Non-pigmented ciliary epithelial cell (primary cell): ENCODE results near the gene NUDT8.
"Not testable (repeated sequence)": the region's sequence is repeated elsewhere in the genome, so short reads cannot be mapped to it uniquely, and the experiment has no call there.

Experiments
- DNase-seq: peaks from one replicate; pipeline ENCODE4 v3.0.0-alpha.2; 2010; ENCODE audit warnings: low read depth

NUDT8 gene

GRCh38 chr11:67660752-67661151, 31.0 kb upstream of the NUDT8 start:
- DNase-seq, result not testable (repeated sequence)

- not testable (repeated sequence) for DNase-seq
Measured at GRCh38 chr11:67659651-67660165, 30.0 kb upstream of the NUDT8 start.

GRCh38 chr11:67657300-67657699, 27.6 kb upstream of the NUDT8 start:
- DNase-seq, result no peak

GRCh38 chr11:67656278-67656922, 26.7 kb upstream of the NUDT8 start:
- DNase-seq, result no peak

- no peak for DNase-seq
Measured at GRCh38 chr11:67654225-67654624, 24.5 kb upstream of the NUDT8 start.

- no peak for DNase-seq
Measured at GRCh38 chr11:67652965-67653845, 23.5 kb upstream of the NUDT8 start.

- no peak for DNase-seq
Measured at GRCh38 chr11:67651976-67652781, 22.4 kb upstream of the NUDT8 start.

GRCh38 chr11:67649634-67650510, 20.1 kb upstream of the NUDT8 start:
- no peak for DNase-seq

- no peak for DNase-seq
Measured at GRCh38 chr11:67648796-67649613, 19.3 kb upstream of the NUDT8 start.

- DNase-seq, result no peak
Measured at GRCh38 chr11:67648140-67648795, 18.5 kb upstream of the NUDT8 start.

GRCh38 chr11:67647471-67647870, 17.7 kb upstream of the NUDT8 start:
- no peak for DNase-seq

- DNase-seq, result no peak
Measured at GRCh38 chr11:67646535-67647336, 17.0 kb upstream of the NUDT8 start.

GRCh38 chr11:67645521-67646461, 16.1 kb upstream of the NUDT8 start:
- DNase-seq, result no peak

GRCh38 chr11:67644472-67645418, 15.0 kb upstream of the NUDT8 start:
- no peak for DNase-seq

GRCh38 chr11:67644042-67644441, 14.3 kb upstream of the NUDT8 start:
- no peak for DNase-seq

GRCh38 chr11:67642173-67643120, 12.7 kb upstream of the NUDT8 start:
- no peak for DNase-seq
